ENCODE results near the gene LGI4. TPM values are rescaled to one million over a fixed set of nuclear protein-coding genes. Genes with fewer than 3 reads are reported as not detected.

Gene LGI4
- total RNA-seq, 1 donor from 2014 or later, result 0.10 TPM

DNA sequence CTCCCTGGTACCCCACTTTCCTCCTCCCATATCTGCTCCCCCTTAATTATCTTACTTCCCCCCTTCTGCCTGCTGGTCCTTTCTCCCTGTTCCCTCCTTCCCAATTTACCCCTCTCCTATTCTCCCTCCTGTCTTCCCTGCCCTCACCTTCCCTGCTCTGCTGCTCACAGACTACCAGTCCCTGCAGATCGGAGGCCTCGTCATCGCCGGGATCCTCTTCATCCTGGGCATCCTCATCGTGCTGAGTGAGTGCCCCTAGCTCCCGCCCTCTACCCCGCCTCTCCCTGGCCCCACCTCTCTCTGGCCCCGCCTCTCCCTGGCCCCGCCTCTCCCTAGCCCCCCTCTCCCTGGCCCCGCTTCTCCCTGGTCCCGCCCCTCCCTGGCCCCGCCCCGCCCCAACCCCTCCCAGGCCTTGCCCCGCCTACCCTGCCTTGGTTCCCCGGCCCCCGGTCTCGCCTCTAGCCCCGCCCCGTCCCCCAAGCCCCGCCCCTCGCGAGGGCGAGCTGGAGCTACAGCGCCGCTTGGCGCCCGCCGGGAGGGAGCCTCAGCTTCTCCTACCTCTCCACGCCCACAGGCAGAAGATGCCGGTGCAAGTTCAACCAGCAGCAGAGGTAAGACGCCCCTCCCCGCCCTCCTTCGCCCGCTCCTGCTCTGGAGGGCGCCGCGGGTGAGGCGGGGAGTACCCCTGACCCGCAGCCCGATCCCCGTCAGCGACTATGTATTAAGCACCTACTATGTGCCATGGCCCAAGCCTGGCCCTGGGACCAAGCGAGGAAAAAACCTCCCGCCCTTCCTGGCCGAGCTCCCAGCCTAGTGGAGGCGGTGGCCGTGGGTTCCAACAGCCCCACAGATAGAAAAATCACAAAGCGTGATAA lies 6.3 kb upstream of the LGI4 start:
- Mint-ChIP-seq H3K4me1 (ENCODE audit: unreplicated experiment) (peaks cover 5% of the 10 kb centered on the region), H3K27ac (ENCODE audit: unreplicated experiment) (no peak overlapping the region), H3K4me3 (ENCODE audit: unreplicated experiment) (no peak overlapping the region), H3K27me3 (ENCODE audit: unreplicated experiment) (peaks cover 10% of the 10 kb centered on the region), H3K9me3 (ENCODE audit: unreplicated experiment) (no peaks in the 10 kb centered on the region), H3K36me3 (ENCODE audit: low read depth, unreplicated experiment) (no peaks in the 10 kb centered on the region)
- peak; percentile 93 for DNase-seq (ENCODE audit: low spot score)
- TF ChIP-seq, protein P1, sequence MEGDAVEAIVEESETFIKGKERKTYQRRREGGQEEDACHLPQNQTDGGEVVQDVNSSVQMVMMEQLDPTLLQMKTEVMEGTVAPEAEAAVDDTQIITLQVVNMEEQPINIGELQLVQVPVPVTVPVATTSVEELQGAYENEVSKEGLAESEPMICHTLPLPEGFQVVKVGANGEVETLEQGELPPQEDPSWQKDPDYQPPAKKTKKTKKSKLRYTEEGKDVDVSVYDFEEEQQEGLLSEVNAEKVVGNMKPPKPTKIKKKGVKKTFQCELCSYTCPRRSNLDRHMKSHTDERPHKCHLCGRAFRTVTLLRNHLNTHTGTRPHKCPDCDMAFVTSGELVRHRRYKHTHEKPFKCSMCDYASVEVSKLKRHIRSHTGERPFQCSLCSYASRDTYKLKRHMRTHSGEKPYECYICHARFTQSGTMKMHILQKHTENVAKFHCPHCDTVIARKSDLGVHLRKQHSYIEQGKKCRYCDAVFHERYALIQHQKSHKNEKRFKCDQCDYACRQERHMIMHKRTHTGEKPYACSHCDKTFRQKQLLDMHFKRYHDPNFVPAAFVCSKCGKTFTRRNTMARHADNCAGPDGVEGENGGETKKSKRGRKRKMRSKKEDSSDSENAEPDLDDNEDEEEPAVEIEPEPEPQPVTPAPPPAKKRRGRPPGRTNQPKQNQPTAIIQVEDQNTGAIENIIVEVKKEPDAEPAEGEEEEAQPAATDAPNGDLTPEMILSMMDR (IDR thresholded peaks at IDR 0.05; ENCODE audit: unreplicated experiment), result no peak

GRCh38 chr19:35140207-35140961 lies 5.5 kb upstream of the LGI4 start:
- no peak for DNase-seq (ENCODE audit: low spot score)
- Mint-ChIP-seq H3K9me3 (ENCODE audit: unreplicated experiment) (no peaks in the 10 kb centered on the region), H3K36me3 (ENCODE audit: low read depth, unreplicated experiment) (no peaks in the 10 kb centered on the region), H3K27me3 (ENCODE audit: unreplicated experiment) (peaks cover 10% of the 10 kb centered on the region), H3K27ac (ENCODE audit: unreplicated experiment) (no peak overlapping the region), H3K4me3 (ENCODE audit: unreplicated experiment) (no peak overlapping the region), H3K4me1 (ENCODE audit: unreplicated experiment) (peaks cover 5% of the 10 kb centered on the region)
- TF ChIP-seq, protein P1 (IDR thresholded peaks at IDR 0.05; ENCODE audit: unreplicated experiment), result no peak

GRCh38 chr19:35138305-35138892 lies 3.5 kb upstream of the LGI4 start, which contains the start of gene FXYD1:
TSS of gene FXYD1 (plus strand) at chr19:35138824. CDS start at chr19:35140080, 1,256 bp downstream.
- Mint-ChIP-seq H3K4me3 (ENCODE audit: unreplicated experiment) (no peak within 1 kb of the TSS), H3K4me1 (ENCODE audit: unreplicated experiment) (peaks cover 8% of the 10 kb centered on the region), H3K27ac (ENCODE audit: unreplicated experiment) (no peak within 1 kb of the TSS), H3K27me3 (ENCODE audit: unreplicated experiment) (peaks cover 11% of the 10 kb centered on the region), H3K9me3 (ENCODE audit: unreplicated experiment) (no peaks in the 10 kb centered on the region), H3K36me3 (ENCODE audit: low read depth, unreplicated experiment) (peaks cover 4% of the 10 kb centered on the region)
- no peak for DNase-seq (ENCODE audit: low spot score)
- TF ChIP-seq, protein P1 (IDR thresholded peaks at IDR 0.05; ENCODE audit: unreplicated experiment), result no peak

DNA sequence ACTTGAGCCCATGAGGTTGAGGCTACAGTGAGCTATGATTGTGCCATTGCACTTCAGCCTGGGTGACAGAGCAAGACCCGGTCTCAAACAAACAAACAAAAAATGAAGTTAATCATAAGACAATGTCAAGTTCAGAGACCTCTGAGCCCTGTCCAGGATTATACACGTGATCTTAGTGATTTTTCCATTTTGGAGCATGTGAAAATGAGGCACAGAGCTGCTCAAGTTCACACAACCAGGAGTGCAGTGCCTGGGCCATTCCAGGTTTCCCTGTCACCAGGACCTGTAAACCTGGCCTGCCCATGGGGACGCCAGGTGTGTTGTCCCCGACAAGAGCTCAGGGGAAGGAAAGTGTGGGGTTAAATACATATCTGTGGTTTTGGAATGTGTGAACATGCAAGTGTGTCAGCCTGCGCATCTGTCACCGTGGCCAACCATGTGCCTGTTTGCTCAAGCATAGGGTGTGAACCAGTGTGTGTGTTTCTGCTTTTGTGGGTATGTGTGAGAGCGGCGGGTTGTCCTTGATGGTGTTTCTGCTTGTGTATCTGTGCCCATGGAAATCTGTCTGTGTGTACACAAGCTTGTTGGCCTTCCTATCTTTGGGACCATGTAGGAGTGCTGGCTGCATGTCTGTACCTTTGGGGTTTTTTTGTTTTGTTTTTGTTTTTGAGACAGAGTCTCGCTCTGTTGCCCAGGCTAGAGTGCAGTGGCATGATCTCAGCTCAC lies 2.3 kb upstream of the LGI4 start:
- H3K9me3 Mint-ChIP-seq (ENCODE audit: unreplicated experiment), result no peaks in the 10 kb centered on the region
- DNase-seq (ENCODE audit: low spot score), result no peak
- H3K4me1 Mint-ChIP-seq (ENCODE audit: unreplicated experiment), result peaks cover 8% of the 10 kb centered on the region
- no peak overlapping the region for H3K4me3 Mint-ChIP-seq (ENCODE audit: unreplicated experiment)
- peaks cover 14% of the 10 kb centered on the region for H3K27me3 Mint-ChIP-seq (ENCODE audit: unreplicated experiment)
- peaks cover 9% of the 10 kb centered on the region for H3K36me3 Mint-ChIP-seq (ENCODE audit: low read depth, unreplicated experiment)
- H3K27ac Mint-ChIP-seq (ENCODE audit: unreplicated experiment), result no peak overlapping the region
- TF ChIP-seq, protein P1 (IDR thresholded peaks at IDR 0.05; ENCODE audit: unreplicated experiment), result no peak
